GM18517 (cell line): ENCODE measurements around the gene TTBK2.

Experiments
- ATAC-seq: cut with Tn5 transposase; IDR thresholded peaks from one replicate; pipeline ENCODE4 v1.9.1; 2021; ENCODE audit warnings: mild to moderate bottlenecking, moderate library complexity; ENCODE audit not compliant: unreplicated experiment

Gene TTBK2

DNA sequence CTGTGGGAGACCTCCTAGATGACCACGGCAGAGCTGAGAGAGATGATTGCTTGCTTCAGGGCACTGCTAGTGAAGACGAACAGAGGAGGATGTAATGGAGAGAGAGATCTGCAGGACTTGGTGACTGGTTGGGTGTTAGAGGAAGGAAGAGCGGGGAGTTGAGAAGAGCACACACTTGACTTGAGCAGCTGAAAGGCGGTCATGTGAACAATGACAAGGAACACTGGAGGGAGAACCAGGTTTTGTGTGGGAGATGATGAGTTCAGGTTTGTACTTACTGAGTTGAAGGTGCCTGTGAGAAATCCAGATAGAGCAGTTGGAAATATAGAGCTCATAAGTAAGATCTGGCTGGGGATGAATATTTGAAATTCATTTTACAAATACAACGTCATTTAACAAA, 224.0 kb downstream of the TTBK2 start:
- no peak for ATAC-seq

GRCh38 chr15:42695527-42696071, 225.0 kb downstream of the TTBK2 start:
- ATAC-seq: no peak

GRCh38 chr15:42694398-42694797, 226.2 kb downstream of the TTBK2 start:
- no peak for ATAC-seq

DNA sequence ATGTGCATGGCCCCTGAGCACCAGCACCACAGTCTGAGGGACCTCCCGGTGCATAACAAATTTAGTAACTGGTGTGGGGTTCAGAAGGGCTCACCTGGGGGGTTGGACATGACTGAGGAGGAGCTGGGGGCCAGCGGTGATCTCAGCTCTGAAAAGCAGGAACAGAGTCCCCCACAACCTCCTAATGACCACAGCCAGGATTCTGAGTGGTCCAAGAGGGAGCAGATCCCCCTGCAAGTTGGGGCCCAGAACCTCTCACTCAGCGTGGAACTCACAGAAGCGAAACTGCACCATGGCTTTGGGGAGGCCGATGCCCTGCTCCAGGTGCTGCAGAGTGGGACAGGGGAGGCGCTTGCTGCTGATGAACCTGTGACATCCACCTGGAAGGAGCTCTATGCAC, 226.6 kb downstream of the TTBK2 start:
- no peak for ATAC-seq

GRCh38 chr15:42693496-42693895, 227.1 kb downstream of the TTBK2 start:
- no peak for ATAC-seq

GRCh38 chr15:42692997-42693396, 227.6 kb downstream of the TTBK2 start:
- no peak for ATAC-seq

DNA sequence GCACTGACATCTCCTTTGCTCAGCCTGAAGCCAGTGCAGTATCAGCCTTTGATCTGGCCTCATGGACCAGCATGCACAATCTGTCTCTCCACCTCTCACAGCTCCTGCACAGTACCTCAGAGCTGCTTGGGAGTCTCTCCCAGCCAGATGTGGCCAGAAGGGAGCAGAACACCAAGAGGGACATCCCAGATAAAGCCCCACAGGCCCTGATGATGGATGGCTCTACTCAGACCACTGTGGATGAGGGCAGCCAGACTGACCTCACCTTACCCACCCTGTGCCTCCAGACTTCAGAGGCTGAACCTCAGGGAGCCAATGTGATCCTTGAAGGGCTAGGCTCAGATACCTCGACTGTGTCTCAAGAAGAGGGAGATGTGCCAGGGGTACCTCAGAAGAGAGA, 228.0 kb downstream of the TTBK2 start:
- no peak for ATAC-seq

DNA sequence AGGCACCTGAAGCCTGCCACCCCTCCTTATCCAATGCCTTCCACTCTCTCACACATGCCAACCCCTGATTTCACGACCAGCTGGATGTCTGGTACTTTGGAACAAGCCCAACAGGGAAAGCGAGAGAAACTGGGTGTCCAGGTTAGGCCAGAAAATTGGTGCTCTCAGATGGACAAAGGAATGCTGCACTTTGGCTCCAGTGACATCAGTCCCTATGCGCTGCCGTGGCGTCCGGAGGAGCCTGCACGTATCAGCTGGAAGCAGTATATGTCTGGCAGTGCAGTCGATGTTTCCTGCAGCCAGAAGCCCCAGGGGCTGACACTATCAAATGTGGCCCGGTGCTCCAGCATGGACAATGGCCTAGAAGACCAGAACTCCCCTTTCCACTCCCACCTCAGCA, 228.8 kb downstream of the TTBK2 start:
- no peak for ATAC-seq

DNA sequence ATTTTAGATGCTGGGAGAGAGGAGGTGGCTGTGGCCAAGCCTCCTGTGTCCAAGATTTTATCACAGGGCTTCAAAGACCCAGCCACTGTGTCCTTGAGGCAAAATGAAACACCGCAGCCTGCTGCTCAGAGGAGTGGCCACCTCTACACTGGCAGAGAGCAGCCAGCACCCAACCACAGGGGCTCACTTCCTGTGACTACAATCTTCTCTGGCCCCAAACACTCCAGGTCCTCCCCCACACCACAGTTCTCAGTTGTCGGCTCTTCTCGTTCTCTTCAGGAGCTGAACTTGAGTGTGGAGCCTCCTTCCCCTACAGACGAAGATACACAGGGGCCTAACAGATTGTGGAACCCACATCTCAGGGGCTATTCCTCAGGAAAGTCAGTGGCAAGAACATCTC, 229.3 kb downstream of the TTBK2 start:
- ATAC-seq: no peak
